Occipital lobe (tissue), 2 donors: Measurements from ENCODE around the gene ZFR2. TPM values are rescaled to one million over a fixed set of nuclear protein-coding genes. Genes with fewer than 3 reads are reported as not detected.
"Not testable (repeated sequence)": the region's sequence is repeated elsewhere in the genome, so short reads cannot be mapped to it uniquely, and the experiment has no call there.

Source experiments
- DNase-seq: peaks from one replicate; lab custom pipeline; 2025; lab: John Stamatoyannopoulos, UW
- total RNA-seq: library from RNA; depleted of rRNA; stranded (reverse); fragments of >200 nt; gene quantifications from one replicate; pipeline ENCODE4 v1.2.3, GENCODE V29; 2014

ZFR2 gene
- total RNA-seq, 1 donor from 2014 or later, result 6.2 TPM

DNA sequence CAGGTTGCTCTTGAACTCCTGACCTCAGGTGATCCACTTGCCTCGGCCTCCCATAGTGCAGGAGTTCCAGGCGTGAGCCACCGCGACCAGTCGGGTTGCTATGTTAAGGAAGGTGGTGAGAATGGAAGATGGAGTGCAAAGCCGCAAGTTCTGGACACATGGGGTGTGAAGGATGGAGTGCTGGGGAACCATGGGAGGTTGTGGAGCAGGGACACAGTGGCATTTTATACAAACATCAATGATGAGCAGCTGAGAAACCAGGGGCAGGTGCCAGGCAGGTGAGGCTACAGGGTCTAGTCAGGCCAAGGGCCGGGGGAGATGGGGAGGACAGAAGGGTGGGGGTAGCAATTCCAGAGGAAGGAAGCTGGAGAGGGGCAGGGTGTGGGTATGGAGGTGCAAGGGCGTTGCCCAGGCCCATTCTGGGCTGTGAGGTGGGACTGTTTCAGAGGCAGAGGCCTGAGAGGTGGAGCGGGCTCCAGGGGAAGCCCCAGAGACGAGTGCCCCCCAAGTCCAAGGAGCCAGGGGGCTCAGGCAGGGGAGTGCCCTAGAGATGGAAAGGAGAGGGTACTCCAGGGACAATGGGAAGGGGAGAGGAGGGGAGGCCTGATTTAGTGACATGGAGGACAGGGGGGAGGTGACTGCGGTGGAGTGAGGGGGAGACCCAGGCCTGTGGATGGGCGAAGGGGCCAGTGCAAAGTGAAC is 94.9 kb downstream of the ZFR2 start:
- no peak for DNase-seq

GRCh38 chr19:3771906-3772455 is 96.9 kb downstream of the ZFR2 start, which contains the start of gene RAX2:
Gene RAX2, minus strand, starts transcription at chr19:3772228. Its CDS starts 486 bp downstream, at chr19:3771742.
- no peak for DNase-seq

- DNase-seq, result no peak
Measured at GRCh38 chr19:3771000-3771905, 97.6 kb downstream of the ZFR2 start.

DNA sequence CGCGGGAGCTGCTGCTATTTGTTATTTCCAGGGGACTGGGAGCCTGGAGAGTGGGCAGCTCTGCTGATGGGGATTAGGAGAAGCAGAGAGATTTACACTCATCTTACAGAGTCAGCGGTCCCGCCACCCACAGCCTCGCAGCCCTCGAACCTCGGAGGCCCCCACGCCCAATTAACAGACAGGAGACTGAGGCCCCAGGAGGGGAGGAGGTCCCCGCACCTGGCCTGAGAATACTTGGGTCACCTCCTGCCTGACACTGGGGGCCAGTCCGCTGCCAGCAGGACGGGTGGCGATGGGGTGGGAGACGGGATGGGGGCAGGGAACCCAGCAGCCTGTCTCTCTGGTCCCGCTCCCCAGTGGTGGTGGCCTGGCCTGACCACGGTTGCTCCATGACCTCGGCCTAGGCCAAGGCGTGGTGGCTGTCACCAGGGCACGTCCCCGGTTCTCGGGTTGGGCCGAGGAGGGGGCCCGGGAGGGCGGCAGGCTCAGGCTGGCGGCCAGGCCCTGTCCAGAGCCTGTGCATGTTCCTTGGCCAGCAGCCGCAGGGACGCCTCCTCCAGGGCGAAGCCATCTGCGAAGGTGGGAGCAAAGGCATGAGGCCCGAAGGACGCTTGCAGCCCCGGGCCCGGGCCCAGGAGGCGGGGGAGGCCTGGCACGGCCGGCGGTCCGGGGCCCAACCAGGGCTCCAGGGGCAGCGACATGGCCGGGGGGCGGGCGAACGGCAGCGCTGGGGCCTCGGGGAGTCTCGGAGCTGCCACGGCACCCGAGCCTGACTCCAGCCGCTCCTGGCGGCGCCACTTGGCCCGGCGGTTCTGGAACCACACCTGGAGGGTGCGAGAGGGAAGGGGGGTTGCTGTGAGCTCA is 98.5 kb downstream of the ZFR2 start:
- no peak for DNase-seq

GRCh38 chr19:3769494-3769893 is 99.3 kb downstream of the ZFR2 start:
- DNase-seq, result no peak

- no peak for DNase-seq
Measured at GRCh38 chr19:3768748-3769099, 100.1 kb downstream of the ZFR2 start.

GRCh38 chr19:3768015-3768747 is 100.7 kb downstream of the ZFR2 start:
- no peak for DNase-seq

GRCh38 chr19:3767050-3767449 is 101.8 kb downstream of the ZFR2 start:
- DNase-seq, result no peak

DNA sequence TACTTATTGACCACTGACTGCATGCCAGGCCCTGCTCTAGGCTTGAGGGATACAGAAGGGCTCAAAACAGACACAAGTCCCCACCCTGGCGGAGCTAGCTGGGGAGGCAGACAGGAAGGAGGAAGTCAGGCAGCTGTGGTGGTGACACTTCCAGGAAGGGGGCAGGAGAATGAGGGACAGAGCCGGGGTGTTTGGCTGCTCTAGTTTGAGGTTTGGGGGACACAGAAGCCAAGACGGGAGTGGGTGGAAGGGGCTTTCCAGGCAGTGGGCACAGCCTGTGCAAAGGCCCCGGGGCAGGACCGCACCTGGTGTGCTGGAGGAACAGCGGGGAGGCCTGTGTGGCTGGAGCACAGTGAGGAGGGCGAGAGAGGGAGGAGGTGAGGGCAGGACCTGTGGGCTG is 102.3 kb downstream of the ZFR2 start:
- no peak for DNase-seq

DNA sequence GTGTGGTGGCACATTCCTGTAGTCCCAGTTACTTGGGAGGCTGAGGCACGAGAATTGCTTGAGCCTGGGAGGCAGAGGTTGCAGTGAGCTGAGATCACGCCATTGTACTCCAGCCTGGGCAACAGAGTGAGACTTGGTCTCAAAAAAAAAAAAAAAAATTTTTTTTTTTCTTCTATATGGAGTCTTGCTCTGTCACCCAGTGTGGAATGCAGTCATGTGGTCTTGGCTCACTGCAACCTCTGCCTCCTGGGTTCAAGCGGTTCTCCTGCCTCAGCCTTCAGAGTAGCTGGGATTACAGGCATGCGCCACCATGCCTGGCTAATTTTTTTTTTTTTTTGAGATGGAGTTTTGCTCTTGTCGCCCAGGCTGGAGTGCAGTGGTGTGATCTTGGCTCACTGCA is 103.1 kb downstream of the ZFR2 start:
- not testable (repeated sequence) for DNase-seq

- no peak for DNase-seq
Measured at GRCh38 chr19:3765121-3765520, 103.7 kb downstream of the ZFR2 start.

DNA sequence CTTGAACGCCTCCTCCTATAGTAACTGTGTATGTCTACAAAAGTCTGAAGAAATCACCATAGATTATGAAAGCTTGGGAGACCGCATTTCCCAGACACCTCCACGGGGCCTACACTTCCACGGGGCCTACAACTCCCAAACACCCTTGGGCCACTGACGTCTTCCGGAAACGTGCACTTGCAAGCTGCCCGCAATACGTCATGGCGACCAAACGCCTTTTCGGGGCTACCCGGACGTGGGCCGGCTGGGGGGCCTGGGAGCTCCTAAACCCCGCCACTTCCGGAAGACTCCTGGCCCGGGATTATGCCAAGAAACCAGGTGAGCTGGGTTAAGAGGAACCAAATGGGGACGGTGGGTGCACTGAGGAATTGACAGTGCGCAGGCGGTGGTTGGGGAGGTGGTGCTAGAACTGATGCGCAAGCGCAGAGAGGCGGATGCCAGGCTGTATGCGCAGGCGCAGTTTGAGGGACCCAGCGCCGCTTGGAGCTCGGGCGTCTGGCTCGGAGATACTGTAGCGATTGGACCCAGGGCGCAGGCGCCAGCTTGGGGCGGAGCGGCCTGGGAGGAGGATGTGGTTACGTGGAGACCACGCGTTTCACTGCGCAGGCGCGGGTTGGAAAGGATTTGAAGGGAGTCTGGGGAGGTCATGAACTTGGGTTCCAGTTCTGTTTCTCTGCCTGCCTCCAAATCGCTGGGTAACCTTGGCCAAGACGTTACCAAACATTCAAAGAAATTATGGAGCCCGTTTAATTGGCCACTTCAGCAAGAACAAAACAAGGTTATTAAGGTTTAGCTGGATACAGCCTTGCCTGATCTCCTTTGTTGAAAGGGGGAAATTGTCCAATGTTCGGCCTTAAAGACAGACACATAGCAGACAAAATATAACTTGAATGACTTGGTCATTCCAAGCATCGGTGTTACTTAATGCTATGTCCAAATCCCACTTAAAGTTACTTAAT is 106.1 kb downstream of the ZFR2 start, which contains the start of gene MRPL54:
Gene MRPL54 (plus strand): TSS at position 182 of the 959 bp plus-strand sequence. CDS start 19 bp downstream, at position 201.
- peak; percentile 96 for DNase-seq

- DNase-seq, result no peak
Measured at GRCh38 chr19:3762130-3762473, 106.7 kb downstream of the ZFR2 start.

- peak; percentile 80 for DNase-seq
Measured at GRCh38 chr19:3761382-3762129, 107.3 kb downstream of the ZFR2 start, which contains the start of gene APBA3. Gene APBA3, minus strand, starts transcription at chr19:3761692. Its CDS starts 1,428 bp downstream, at chr19:3760264.

DNA sequence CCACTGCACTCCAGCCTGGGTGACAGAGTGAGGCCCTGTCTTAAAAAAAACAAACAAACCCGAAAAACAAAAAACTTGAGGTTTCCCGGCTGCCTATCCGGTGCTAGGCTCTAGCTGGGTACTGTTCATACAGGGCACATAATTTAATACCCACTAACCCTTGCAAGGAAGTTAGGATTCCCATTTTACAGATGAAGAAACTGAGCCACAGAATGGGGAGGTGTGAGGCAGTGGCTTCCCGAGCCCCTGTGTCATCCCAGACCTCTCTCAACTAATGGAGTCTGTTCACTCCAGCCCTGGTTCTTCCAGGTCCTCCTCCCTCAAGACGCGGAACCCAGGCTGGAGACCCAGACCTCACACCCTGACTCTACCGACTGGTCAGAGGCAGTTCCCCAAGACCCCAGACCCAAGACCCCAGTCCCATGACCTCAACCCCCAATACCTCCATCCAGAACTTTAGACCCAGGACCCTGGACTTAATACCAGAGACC is 107.9 kb downstream of the ZFR2 start:
- no peak for DNase-seq

GRCh38 chr19:3759482-3760254 is 109.2 kb downstream of the ZFR2 start:
- DNase-seq, result no peak

GRCh38 chr19:3758297-3758696 is 110.5 kb downstream of the ZFR2 start:
- DNase-seq, result not testable (repeated sequence)

DNA sequence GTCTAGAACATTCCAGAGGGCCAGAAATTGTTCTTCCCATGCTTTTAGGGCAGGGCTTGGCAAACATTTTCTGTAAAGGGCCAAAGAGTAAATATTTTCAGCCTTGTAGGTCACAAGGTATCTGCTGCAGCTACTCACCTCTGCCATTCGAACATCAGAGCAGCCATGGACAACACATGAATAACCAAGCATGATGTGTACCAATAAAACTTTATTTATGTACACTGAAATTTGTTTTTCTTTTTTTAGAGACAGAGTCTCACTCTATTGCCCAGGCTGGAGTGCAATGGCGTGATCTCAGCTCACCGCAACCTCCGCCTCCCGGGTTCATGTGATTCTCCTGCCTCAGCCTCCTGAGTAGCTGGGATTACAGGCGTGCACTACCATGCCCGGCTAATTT is 111.1 kb downstream of the ZFR2 start:
- not testable (repeated sequence) for DNase-seq
